Inferior parietal cortex (tissue), 1 donor: ENCODE measurements around the gene CA7.
"Not testable (repeated sequence)": the region's sequence is repeated elsewhere in the genome, so short reads cannot be mapped to it uniquely, and the experiment has no call there.

Experiments used
- DNase-seq: peaks from one replicate; pipeline ENCODE4 v3.0.0-alpha.2; 2016; ENCODE audit errors: extremely low spot score

Gene CA7

GRCh38 chr16:66896682-66897081, 52.5 kb downstream of the CA7 start:
- not testable (repeated sequence) for DNase-seq

- DNase-seq = no peak
Measured at GRCh38 chr16:66898207-66898606, 54.0 kb downstream of the CA7 start.

- no peak for DNase-seq
Measured at GRCh38 chr16:66898933-66899309, 54.7 kb downstream of the CA7 start.

GRCh38 chr16:66899310-66899944, 55.2 kb downstream of the CA7 start:
- DNase-seq = no peak

GRCh38 chr16:66899945-66900710, 55.9 kb downstream of the CA7 start:
- DNase-seq = no peak

GRCh38 chr16:66900721-66901441, 56.7 kb downstream of the CA7 start:
- DNase-seq = no peak

- no peak for DNase-seq
Measured at GRCh38 chr16:66901626-66902025, 57.4 kb downstream of the CA7 start.

- no peak for DNase-seq
Measured at GRCh38 chr16:66902648-66903543, 58.7 kb downstream of the CA7 start.
